Calu3 (cell line): ENCODE results near the gene LTC4S. TPM values are rescaled to one million over a fixed set of nuclear protein-coding genes. Genes with fewer than 3 reads are reported as not detected.

Experiments
- BruUV-seq: library from RNA; stranded (reverse); fragments of 400-500 nt; replicated peaks from 2 replicates; lab custom pipeline; 2021; lab: Mats Ljungman, UMichigan
- CTCF ChIA-PET: fragments of 300-600 bp; sonication (Branson Sonifier 250); formaldehyde crosslinking; loops from one replicate; lab custom pipeline; 2022; ENCODE audit warnings: antibody characterized with exemption; lab: Charles Lee
- DNase-seq: peaks from one replicate; pipeline ENCODE4 v3.0.0; 2022
- H3K27ac Mint-ChIP-seq: one replicate; pipeline ENCODE4 v1.8.0; 2022; ENCODE audit warnings: mixed read lengths; ENCODE audit not compliant: unreplicated experiment
- H3K27me3 Mint-ChIP-seq: one replicate; pipeline ENCODE4 v1.8.0; 2022; ENCODE audit warnings: mixed read lengths; ENCODE audit not compliant: unreplicated experiment
- H3K36me3 Mint-ChIP-seq: one replicate; pipeline ENCODE4 v1.8.0; 2022; ENCODE audit warnings: mild to moderate bottlenecking, moderate library complexity, mixed read lengths; ENCODE audit not compliant: insufficient read depth, unreplicated experiment
- H3K4me1 Mint-ChIP-seq: one replicate; pipeline ENCODE4 v1.8.0; 2022; ENCODE audit warnings: mild to moderate bottlenecking, low read depth, mixed read lengths; ENCODE audit not compliant: unreplicated experiment
- H3K4me3 Mint-ChIP-seq: one replicate; pipeline ENCODE4 v1.8.0; 2022; ENCODE audit warnings: mild to moderate bottlenecking, low read depth, moderate library complexity, mixed read lengths; ENCODE audit not compliant: unreplicated experiment
- H3K9me3 Mint-ChIP-seq: one replicate; pipeline ENCODE4 v1.8.0; 2022; ENCODE audit warnings: low read depth, mixed read lengths; ENCODE audit not compliant: unreplicated experiment
- CTCF ChIP-seq: fragments of 200-600 bp; IDR thresholded peaks from one replicate; pipeline ENCODE4 v1.8.0; 2022; ENCODE audit warnings: antibody characterized with exemption; ENCODE audit not compliant: unreplicated experiment
- intact Hi-C: fragments of 100-400 bp; cut with micrococcal nuclease; formaldehyde crosslinking; loops from one replicate; pipeline ENCODE4 v1.10.0; 2022; ENCODE audit not compliant: unreplicated experiment
- total RNA-seq: library from RNA; stranded (reverse); gene quantifications from 2 replicates; pipeline ENCODE4 v1.2.3, GENCODE V29; 2022

The LTC4S gene
- total RNA-seq, 1 experiment from 2014 or later: 4.9 TPM

GRCh38 chr5:179777909-179778308, 15.9 kb upstream of the LTC4S start:
- intact Hi-C loops: no loop called here
- no TSS peak for BruUV-seq
- Mint-ChIP-seq H3K4me1 (no peaks in the 10 kb centered on the region), H3K9me3 (no peaks in the 10 kb centered on the region), H3K4me3 (no peak overlapping the region), H3K36me3 (peaks cover 48% of the 10 kb centered on the region), H3K27ac (no peak overlapping the region), H3K27me3 (no peaks in the 10 kb centered on the region)
- no peak for DNase-seq
- CTCF ChIA-PET: interaction anchor here (1.8 kb wide), 1 partner anchor 11 kb away, joined by 13 read pairs; no protein-coding TSS in a partner anchor
- no peak for TF ChIP-seq CTCF

GRCh38 chr5:179778591-179778990, 15.2 kb upstream of the LTC4S start:
- CTCF ChIA-PET: interaction anchor here (0.6 kb wide), 1 partner anchor 292 kb away, joined by 8 read pairs; no protein-coding TSS in a partner anchor
- no peaks in the 10 kb centered on the region for H3K27me3 Mint-ChIP-seq
- H3K4me1 Mint-ChIP-seq: no peaks in the 10 kb centered on the region
- H3K9me3 Mint-ChIP-seq: no peaks in the 10 kb centered on the region
- no TSS peak for BruUV-seq
- TF ChIP-seq CTCF: no peak
- H3K4me3 Mint-ChIP-seq: no peak overlapping the region
- no peak for DNase-seq
- intact Hi-C loops: no loop called here
- H3K36me3 Mint-ChIP-seq: peaks cover 44% of the 10 kb centered on the region
- H3K27ac Mint-ChIP-seq: no peak overlapping the region

- H3K4me1 Mint-ChIP-seq: no peaks in the 10 kb centered on the region
- TF ChIP-seq CTCF: no peak
- no peak for DNase-seq
- H3K4me3 Mint-ChIP-seq: no peak overlapping the region
- intact Hi-C loops: no loop called here
- H3K9me3 Mint-ChIP-seq: no peaks in the 10 kb centered on the region
- no peak overlapping the region for H3K27ac Mint-ChIP-seq
- H3K27me3 Mint-ChIP-seq: no peaks in the 10 kb centered on the region
- no TSS peak for BruUV-seq
- peaks cover 39% of the 10 kb centered on the region for H3K36me3 Mint-ChIP-seq
- CTCF ChIA-PET: no interaction called here
Observed at GRCh38 chr5:179779826-179780225, 14.0 kb upstream of the LTC4S start.

DNA sequence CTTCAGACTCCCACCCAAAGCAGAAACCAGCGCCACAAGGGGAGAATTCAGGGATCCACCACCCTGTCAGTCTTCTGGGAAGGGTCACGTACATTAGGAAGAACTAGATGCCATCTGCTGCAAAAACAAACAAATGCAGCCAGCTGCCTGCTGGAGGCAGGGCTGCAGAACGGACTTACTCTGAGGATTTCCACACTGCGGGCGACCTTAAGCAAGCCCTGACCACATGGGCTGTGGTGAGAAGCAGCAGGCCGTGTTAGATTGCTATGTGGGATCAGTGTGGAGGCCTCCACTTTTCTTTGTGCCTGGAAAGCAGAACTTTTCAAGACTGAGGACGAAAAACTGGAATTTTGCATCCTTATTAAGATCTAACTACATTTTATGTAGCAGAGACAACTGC, 13.4 kb upstream of the LTC4S start:
- DNase-seq: no peak
- no peak for TF ChIP-seq CTCF
- Mint-ChIP-seq H3K9me3 (no peaks in the 10 kb centered on the region), H3K27me3 (no peaks in the 10 kb centered on the region), H3K4me1 (no peaks in the 10 kb centered on the region), H3K27ac (no peak overlapping the region), H3K36me3 (peaks cover 38% of the 10 kb centered on the region), H3K4me3 (no peak overlapping the region)
- no TSS peak for BruUV-seq
- intact Hi-C loops: no loop called here
- CTCF ChIA-PET: no interaction called here
